Hematopoietic multipotent progenitor cell (in vitro differentiated cells): ENCODE measurements around the gene IL1RL1. TPM values are rescaled to one million over a fixed set of nuclear protein-coding genes. Genes with fewer than 3 reads are reported as not detected.
A peak's percentile ranks its signal among the peaks of the same experiment; 100 is the strongest.

ENCODE experiments used
- DNase-seq, 3 donors: peaks; one replicate each; pipeline ENCODE4 v3.0.0-alpha.2; 2011 to 2015; ENCODE audit warnings: low read depth in 2 of 3, low spot score in 2 of 3
- total RNA-seq: library from RNA; depleted of rRNA; stranded (reverse); fragments of >200 nt; gene quantifications from one replicate; pipeline ENCODE4 v1.2.3, GENCODE V29; 2012

The IL1RL1 gene
- total RNA-seq: 1.6 TPM

DNA sequence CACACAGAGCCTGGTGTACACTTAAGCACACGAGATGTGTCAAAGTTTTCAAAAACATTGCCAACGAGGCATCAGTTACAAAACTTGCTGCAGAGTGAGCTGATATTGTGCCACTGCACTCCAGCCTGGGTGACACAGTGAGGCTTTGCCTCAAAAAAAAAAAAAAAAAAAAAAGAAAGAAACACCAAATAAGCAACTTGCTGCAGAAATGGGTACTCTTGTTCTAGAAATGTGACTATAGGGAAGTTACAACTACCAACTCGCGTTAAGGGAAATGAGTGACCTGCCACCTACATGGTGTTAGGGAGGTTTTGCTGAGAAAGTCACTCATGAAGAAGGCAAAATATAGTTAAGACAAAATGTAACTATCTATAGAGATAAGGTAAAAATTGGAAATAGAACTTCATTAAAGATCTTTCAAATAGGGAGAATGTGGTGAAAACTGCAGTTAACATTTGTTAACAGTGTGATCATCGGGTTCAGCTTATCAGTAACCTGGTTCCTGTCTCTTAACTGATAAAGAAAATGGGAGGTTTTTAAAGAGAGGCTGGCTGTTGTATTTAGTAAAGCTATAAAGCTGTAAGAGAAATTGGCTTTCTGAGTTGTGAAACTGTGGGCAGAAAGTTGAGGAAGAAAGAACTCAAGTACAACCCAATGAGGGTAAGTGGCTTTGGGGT lies at the start of gene IL1RL1:
TSS of gene IL1RL1 (plus strand) at position 600 of the 677 bp plus-strand sequence. CDS start 26,702 bp downstream, outside the sequence.
- peak in 2 of 3 donors; percentile 28 to 51 for DNase-seq

DNA sequence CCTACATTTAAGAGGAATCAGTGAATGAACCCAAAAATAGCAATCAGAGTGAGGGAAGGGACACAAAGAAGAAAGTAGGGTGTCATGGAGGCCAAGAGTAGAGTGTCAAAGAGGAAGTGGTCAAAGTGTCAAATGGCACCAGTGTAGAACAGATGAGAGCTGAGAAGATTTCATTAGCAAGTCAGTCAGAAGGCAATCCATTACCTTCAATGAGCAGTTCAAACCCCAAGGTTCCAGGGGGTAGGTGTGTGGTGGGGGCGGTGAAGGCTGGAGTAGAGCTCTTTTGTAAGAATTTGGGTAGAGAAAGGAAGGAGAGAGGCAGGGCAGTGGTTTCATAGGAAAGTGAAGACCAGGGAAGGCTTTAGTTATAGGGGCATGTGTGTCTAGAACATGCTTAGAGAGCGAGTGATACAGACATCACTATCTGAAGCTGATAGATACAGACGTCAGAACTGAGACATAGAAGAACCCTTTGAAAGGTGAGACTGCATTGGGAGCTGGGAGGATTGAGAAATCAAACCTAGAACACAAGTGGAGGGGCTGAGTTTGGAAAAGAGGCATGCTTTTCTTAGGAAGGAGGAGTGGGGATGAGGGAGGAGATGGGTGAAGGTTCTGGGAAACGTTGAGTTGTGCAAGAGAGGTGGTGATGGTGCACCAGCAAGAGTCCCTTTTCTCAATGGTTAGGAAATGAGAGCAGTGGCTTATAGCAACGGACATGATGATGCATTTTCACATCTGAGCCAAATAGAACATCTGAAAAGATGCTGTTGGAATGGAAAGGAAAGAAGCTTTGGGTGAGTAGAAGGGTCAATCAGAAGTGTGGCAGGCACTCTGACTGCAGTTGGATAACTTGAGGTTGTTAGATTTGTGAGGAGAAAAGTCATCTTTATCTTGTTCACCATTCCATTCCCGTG lies 48.9 kb upstream of the IL1RL1 start:
- no peak for DNase-seq

DNA sequence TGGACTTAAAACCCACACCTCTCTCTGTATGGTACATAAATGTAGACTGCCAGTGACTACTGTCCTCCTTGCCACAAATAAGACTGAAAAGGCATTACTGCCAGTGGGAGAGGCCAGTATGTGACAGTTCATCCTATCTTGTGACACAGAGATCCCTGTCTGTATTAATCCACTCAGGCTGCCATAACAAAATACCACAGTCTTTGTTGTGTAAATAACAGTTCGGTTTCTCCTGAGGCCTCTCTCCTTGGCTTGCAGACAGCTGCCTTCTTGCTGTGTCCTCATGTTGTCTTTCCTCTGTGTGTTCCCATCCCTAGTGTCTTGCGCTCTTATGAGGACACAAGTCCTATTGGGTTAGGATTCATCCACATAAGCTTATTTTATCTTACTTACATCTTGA lies 46.4 kb upstream of the IL1RL1 start:
- DNase-seq: no peak

DNA sequence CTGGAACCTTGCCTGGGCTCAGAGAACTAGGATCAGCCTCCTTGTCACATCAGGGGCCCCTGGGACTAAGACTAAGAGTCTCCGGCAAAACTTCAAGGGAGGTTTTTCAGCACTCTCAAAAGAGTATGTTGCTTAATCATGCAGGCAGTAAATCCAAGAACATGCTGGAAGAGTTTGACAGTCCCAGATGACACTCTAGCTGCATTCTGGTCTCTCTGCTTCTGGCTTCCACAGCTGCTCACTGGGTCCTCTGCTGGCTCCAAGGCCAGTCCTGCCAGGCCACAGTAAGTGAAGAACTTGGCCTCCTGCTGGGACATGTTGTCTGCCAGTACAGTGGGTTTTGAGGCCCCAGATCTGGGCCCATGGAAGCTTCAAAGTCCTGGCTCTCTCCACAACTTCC lies 45.2 kb upstream of the IL1RL1 start:
- DNase-seq: no peak

DNA sequence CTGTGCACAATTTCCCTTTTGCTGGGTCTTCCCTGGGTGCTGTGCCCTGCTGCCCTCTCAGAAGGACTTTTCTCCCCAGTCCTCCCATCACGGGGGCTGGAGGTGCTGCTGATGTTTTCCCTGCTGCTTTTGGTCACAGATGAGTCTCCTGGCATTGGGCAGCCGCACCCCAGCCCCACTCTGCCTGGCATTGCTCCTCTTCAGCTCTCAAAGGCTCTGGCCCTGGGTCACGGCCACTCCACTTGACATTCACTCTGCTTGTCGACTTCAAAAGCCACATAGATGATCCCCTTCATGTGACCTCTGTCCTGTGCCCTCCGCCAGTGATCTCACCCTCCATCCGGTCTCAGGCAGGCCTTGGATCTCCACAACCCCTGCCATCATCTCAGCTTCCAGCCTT lies 43.6 kb upstream of the IL1RL1 start:
- DNase-seq: no peak

DNA sequence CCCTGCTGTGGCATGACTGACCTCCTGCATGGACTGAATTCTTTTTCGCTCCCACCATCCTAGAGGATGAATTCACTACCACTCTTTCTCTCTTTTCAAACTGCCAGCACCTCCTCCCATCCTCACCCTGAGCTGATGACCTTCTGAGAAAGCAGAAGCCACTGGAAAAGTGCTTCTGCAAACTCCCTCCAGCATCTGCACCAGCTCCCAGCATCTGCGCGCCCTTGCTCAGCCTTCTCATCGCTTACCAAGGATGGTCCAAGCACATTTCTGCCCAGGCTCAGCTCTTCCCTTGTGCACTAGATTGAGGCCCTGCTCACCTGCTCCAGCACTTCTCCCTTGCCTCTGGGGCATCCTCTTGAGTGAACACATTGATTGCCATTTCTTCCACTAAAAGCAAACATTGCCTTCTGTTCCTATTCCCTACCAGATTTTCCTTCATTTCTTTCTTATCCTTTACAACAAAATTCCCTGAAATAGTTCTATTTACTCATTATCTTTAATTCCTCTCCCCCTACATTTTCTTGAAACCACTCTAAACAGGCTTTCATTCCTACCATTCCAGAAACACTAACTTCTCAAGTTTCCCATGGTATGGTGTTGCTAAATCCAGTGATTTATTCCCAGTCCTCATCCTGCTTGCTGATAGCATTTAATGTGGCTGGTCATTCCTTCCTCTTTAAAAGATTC lies 42.7 kb upstream of the IL1RL1 start:
- no peak for DNase-seq

DNA sequence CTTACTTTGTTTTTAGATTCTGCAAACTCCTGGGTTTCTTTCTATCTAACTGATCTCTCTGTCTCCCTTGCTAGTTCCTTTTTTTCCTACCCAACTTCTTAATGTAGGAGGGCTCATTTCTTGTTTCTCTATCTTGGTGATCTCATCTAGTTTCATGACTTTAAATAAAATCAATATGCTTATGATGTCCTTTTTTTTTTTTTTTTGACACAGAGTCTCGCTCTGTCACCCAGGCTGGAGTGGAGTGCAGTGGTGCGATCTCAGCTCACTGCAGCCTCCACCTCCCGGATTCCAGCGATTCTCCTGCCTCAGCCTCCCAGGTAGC lies 42.2 kb upstream of the IL1RL1 start:
- DNase-seq: no peak

DNA sequence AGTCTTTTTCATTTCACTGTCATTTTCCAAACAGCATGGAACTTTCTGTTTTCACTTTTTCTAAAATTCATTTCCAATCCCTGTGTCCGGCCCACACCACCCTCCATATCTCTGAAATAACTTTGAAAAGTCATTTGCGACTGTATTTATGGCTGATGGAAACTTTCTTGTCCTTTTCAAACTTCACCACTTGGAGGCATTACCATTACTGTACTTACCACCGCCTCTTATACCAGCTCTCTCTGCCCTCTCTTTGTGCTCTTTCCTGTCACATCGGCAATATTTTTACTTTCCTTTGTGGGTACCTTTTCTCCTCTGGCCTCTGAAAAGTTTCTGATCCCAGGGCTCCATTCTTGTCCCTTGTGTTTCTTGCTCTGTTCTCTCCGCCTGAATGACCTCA lies 39.5 kb upstream of the IL1RL1 start:
- DNase-seq: peak in 1 of 3 donors; percentile 42

DNA sequence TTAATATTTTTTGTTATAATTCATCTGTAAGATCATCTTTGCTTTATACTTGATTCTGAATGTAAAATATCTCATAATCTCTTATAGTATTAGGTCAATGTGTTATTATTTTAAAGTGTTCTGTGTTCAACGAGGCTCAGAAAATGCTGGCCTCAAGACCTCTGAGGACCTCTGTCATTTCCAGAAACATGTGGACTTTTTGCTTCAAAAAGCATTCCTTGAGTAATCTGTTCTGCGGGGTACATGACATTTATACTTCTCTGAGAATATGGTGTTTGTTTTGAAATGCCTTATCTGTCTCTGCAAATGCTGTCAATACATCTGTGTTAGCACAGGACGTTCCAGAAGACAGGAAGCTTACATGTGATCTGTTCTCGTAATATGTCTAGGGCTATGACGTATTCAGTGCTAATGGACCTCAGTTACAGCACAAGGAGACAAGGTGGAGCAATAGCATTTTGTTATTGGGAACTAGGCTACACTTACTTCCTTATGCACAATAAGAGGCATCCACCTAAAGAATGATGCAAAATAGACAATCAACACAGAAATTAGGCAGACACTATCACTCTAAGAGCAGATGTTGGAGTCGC lies 37.6 kb upstream of the IL1RL1 start:
- DNase-seq: no peak

DNA sequence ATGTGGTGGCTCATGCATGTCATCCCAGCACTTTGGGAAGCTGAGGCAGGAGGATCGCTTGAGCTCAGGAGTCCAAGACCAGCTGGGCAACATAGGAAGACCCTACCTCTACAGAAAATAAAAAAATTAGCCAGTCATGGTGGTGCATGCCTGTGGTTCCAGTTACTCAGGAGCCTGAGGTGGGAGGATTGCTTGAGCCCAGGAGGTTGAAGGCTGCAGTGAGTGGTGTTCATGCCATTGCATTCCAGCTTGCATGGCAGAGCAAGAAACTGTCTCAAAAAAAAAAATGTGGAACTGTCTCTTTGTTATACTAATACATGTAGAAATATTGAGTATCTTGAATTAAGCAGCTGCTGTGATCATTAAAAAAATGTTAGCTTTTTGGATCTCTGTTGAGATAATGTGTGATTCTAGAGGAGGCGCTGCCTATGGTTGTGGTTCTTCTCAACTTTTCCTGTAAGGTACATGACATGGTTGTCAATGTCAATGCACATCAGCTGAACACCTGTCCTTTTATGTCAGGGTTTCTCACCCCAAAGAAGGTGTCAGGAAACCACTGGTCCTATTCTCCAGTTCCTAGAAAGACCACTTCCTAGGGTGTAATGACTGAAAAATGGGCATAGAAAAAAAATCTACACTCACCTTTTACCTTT lies 34.7 kb upstream of the IL1RL1 start:
- no peak for DNase-seq

DNA sequence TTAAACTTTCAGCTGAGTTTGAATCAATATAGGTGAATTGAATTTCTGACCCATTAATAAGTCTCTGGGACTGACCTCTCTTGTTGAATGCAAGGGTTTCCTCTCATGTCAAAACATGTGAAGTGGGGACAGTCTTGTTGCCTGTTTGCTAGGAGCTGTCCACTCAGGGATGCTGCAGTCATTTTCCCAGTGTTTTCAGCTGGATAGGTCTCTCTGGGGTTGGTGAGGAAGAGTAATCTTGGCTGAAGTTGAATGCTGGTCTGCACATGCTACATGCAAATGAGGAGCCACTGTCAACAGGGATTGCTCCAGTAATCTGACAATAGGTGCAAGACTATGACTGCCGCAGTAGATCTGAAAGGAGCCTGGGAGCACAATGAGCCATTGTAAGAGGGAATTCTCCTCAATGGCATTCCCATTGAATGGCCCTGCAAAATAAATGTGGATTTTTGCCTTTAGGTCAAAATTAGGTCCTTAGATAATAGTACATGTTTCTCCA lies 34.1 kb upstream of the IL1RL1 start:
- DNase-seq: no peak

DNA sequence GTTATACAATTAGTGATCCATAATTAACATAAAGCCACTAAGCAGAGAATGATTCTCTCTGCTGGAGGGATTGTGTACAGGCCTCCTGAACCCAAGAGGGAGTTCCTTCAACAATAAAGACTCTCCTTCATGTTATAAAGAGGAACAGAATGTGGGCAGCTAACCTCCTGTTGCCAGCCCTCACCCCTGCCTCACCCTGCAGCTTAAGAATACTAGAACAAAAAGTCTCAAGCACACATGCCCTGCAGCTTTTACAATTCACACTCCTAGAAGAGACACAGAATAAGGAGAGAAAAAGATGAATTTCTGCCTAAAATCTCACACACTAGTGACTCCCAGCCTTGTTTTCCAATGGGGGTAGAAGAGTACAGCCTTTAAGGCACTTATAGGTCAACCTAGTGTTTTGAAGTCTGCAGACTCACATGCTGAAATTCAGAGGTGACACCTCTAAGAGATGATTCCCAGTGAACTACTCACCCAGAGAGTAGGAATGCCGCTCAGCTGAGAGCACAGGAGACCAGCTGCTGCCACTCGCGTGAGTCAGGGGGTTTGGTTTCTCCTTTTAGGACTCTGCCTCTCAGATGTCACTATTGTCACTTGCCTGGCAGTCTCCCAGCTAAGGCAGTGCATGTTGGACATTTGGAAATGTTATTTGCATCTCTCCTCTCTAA lies 32.5 kb upstream of the IL1RL1 start:
- DNase-seq: no peak

DNA sequence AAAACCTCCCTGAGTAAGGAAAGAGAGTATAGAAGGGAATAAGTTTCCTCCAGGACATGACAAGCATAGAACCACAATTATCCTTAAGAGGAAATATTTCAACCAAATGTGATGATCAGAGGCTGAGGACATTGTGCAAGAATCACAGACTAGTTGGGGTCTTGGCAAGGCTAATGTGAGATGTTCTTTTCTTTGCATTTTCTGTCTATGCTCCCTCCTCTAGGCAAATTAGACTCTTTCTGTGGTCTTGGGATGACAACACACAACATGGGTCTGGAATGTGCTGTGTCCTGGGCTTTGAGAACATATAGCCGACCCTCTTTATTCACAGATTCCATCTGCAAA lies 32.0 kb upstream of the IL1RL1 start:
- no peak for DNase-seq

DNA sequence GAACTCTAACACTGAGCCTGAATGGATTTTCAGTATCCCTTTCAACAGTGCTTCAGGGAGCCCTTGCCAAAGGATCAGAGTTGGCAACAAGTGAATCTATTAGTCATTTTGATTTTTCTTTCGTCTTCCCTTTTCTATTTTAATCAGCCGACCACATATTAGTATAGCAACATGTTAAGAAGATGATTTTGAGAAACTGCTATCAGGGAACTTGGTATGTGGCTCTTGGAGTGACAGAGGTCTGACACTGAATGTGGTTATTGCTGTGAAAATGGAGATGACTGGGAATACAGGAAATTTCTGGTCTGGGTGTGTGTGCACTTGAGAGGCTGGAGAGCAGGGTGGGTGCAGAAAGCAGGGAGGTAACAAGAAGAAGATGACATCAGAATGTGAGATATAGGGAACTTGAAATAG lies 28.7 kb upstream of the IL1RL1 start:
- DNase-seq: peak in 1 of 3 donors; percentile 37

DNA sequence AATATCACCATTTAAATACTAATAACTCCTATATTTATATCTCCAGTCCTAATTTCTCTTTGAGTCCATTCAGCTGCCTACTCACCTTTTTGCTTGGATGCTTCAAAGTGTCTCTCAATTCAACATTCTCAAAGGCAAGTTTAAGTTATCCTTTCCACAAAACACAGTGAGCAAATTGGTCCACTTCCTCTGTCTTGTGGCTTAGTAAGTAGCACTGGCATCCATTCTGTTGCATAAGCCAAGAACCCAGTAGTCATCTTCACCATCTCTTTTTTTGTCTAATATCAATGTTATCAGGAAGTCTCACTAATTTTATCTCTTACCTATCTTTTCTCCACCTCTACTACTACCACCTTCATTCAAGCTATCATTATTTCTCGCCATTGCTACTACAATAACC lies 27.4 kb upstream of the IL1RL1 start:
- no peak for DNase-seq

DNA sequence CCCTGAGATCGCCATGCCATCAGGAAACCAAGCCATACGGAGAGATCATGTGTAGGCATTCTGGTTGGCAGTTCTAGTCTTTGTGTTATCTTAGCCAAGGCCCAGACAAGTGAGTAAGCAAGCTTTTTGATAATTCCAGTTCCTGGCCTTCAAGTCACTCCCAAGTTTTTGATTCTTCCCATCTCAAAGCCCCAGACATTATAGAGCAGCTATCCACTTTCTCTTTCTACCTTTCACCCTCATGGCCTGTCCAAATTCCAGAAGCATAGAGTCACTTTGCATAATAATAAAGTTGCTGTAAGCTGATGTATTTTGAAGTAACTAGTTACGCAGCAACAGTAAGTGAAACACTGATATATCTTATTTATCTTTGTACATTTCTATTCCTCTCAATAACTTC lies 26.8 kb upstream of the IL1RL1 start:
- no peak for DNase-seq

DNA sequence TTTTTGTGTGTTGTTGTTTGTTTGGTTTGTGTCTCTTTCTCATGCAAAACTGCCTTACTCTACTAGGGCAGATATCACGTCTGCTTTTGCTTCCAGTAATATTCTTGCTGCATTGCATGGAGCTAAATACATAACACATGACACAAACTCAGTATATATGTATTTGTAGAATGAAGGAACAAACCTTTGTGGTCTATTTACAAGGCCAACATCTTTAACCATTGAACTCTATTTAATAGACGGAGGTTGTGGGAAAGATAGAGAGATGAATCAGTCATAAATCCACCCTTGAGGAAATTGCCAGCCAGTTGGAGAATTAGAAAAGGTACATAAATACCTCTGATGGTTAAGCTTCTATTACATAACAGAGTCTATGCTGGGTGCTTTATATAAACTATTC lies 26.0 kb upstream of the IL1RL1 start:
- DNase-seq: no peak

DNA sequence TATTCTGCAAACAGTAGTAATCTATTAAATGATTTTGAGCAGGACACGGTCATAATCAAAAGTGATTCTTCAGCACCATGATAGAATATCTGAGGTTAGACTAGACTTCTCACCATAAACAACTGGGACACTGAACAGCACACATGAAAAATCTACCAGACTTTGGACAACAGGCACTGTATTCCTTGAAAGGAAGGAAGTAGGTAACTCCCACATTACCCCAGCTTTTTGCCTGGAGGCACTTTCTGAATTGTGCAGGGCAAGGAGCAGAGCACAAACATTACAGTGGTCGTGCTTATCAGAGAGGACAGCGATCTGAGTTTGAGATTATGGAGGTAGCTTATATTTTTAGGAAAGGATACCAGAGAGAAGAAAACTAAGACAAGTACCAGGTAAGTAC lies 25.3 kb upstream of the IL1RL1 start:
- DNase-seq: no peak

DNA sequence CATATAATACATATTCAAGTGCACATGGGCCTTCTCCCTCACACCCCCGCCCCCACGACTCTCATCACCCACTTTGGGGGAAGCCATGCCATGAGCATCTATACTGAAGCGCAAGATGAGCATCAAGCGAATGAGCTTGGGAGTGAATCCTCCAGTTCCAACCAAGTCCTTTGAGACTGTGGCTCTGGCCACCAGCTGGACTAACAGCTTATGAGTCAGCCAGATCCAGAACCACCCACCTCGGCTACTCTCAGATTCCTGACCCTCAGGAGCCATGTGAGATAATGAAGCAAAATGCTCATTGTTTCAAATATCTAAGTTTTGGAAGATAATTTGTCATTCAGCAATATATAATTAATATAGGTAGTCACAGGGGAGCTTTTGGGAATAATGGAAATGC lies 22.2 kb upstream of the IL1RL1 start:
- no peak for DNase-seq

DNA sequence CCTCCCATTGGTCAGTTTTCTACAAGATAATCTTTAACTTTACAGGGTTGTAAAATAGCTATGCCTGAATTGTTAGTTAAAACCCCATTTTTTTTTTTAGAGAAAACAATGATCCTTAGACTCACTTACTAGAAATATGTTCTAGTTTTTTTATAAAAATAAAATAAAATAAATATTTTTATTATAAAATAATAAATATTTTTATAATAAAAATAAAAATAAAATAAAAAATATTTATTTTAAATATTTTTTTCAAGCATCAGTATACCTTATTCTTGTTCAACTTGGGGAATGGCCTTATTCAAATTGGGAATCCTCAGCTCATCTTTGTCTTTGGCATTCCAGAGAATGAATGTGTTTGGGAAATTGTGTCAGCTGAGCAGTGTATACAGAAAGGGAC lies 20.8 kb upstream of the IL1RL1 start:
- no peak for DNase-seq
